Endothelial cell of umbilical vein (primary cell): ENCODE measurements around the gene TOM1L2. TPM values are rescaled to one million over a fixed set of nuclear protein-coding genes. Genes with fewer than 3 reads are reported as not detected.

Source experiments
- BruUV-seq: library from RNA; stranded (reverse); fragments of 400-500 nt; replicated peaks from 2 replicates; lab custom pipeline; 2021; lab: Mats Ljungman, UMichigan
- CTCF ChIA-PET: fragments of 300-600, 350-600 bp; sonication (Branson Sonifier 250); formaldehyde crosslinking; loops from one replicate; lab custom pipeline; 2021; ENCODE audit warnings: antibody characterized with exemption, inconsistent platforms; lab: Charles Lee
- POLR2A ChIA-PET: fragments of 300-600, 350-600 bp; sonication (Branson Sonifier 250); formaldehyde crosslinking; loops from one replicate; lab custom pipeline; 2021; ENCODE audit warnings: antibody characterized with exemption, inconsistent platforms; lab: Charles Lee
- DNase-seq: peaks from one replicate; pipeline ENCODE4 v3.0.0-alpha.2; 2011; ENCODE audit warnings: low read depth, low spot score
- FAIRE-seq: peaks from 2 replicates; lab custom pipeline; 2011; peaks lifted over from hg19 to GRCh38; lab: Jason Lieb, UNC
- H2AFZ ChIP-seq: 2 replicates; pipeline ENCODE4 v1.6.0; 2012; ENCODE audit warnings: low read depth, low read length, control low read depth, inconsistent platforms
- H3K27ac ChIP-seq: 2 replicates; pipeline ENCODE4 v1.5.1; 2011; ENCODE audit warnings: low read depth, mild to moderate bottlenecking, control low read depth, low read length, moderate library complexity; ENCODE audit not compliant: insufficient read depth
- H3K27me3 ChIP-seq, 2 experiments: 2 replicates each; pipeline versions ENCODE4 v1.6.0 to v1.6.1; 2011; ENCODE audit warnings: low read length in 2 of 2, mixed read lengths in 1 of 2; ENCODE audit not compliant: control insufficient read depth in 2 of 2, insufficient read depth in 2 of 2
- H3K36me3 ChIP-seq, 2 experiments: 2 replicates in 1 of 2; 3 replicates in 1 of 2; pipeline ENCODE4 v1.5.1; 2011; ENCODE audit warnings: low read length in 2 of 2, mild to moderate bottlenecking in 1 of 2, moderate library complexity in 1 of 2; ENCODE audit not compliant: control insufficient read depth in 2 of 2, insufficient read depth in 2 of 2; ENCODE audit errors: extremely low read depth in 1 of 2
- H3K4me1 ChIP-seq: 3 replicates; pipeline ENCODE4 v1.5.1; 2011; ENCODE audit warnings: mild to moderate bottlenecking, low read length; ENCODE audit not compliant: control insufficient read depth, insufficient read depth; ENCODE audit errors: extremely low read depth
- H3K4me2 ChIP-seq: 2 replicates; pipeline ENCODE4 v1.6.1; 2011; ENCODE audit warnings: low read length, control low read depth, mixed read lengths; ENCODE audit not compliant: insufficient read depth
- H3K4me3 ChIP-seq, 3 experiments: fragments of 200-600 bp in 1 of 3; sonication (generic), shearing (Covaris generic) in 1 of 3; replicated peaks in 1 of 3; 2 replicates each; pipeline ENCODE4 v1.5.1; 2011 to 2016; ENCODE audit warnings: control low read depth in 3 of 3, low read length in 3 of 3, mild to moderate bottlenecking in 2 of 3, inconsistent platforms in 1 of 3, low read depth in 1 of 3, moderate library complexity in 1 of 3; ENCODE audit not compliant: insufficient read depth in 1 of 3
- H3K79me2 ChIP-seq: 2 replicates; pipeline ENCODE4 v1.6.0; 2012; ENCODE audit warnings: low read length, inconsistent platforms; ENCODE audit not compliant: control insufficient read depth, insufficient read depth
- H3K9ac ChIP-seq: replicated peaks from 2 replicates; pipeline ENCODE3; 2011; ENCODE audit warnings: low read length, control low read depth; ENCODE audit not compliant: insufficient read depth; ENCODE audit errors: extremely low read depth
- H3K9me1 ChIP-seq: replicated peaks from 3 replicates; pipeline ENCODE4 v1.6.0; 2011; ENCODE audit warnings: mild to moderate bottlenecking, low read length; ENCODE audit not compliant: control insufficient read depth, insufficient read depth; ENCODE audit errors: extremely low read depth
- H3K9me3 ChIP-seq: replicated peaks from 2 replicates; pipeline ENCODE4 v1.5.1; 2012; ENCODE audit warnings: low read length, inconsistent platforms; ENCODE audit not compliant: control insufficient read depth, insufficient read depth
- H4K20me1 ChIP-seq: replicated peaks from 2 replicates; pipeline ENCODE3; 2011; ENCODE audit warnings: mild to moderate bottlenecking, low read length; ENCODE audit not compliant: control insufficient read depth, insufficient read depth; ENCODE audit errors: extremely low read depth
- EZH2 ChIP-seq: IDR thresholded peaks from 2 replicates; pipeline ENCODE4 v1.6.1; 2012; ENCODE audit warnings: borderline replicate concordance, low read depth, mild to moderate bottlenecking, moderate library complexity, low read length, inconsistent platforms; ENCODE audit not compliant: severe bottlenecking
- FOS ChIP-seq: IDR thresholded peaks from 2 replicates; pipeline ENCODE4 v1.6.1; 2011; ENCODE audit warnings: mild to moderate bottlenecking, low read length, moderate library complexity, borderline replicate concordance; ENCODE audit not compliant: insufficient read depth
- GATA2 ChIP-seq: IDR thresholded peaks from 2 replicates; pipeline ENCODE4 v1.7.0; 2011; ENCODE audit warnings: low read depth, mild to moderate bottlenecking, moderate library complexity, mixed read lengths, low read length; ENCODE audit not compliant: insufficient read length, insufficient read depth
- JUN ChIP-seq: IDR thresholded peaks from 2 replicates; pipeline ENCODE4 v1.6.1; 2011; ENCODE audit warnings: borderline replicate concordance, low read depth; ENCODE audit not compliant: insufficient read length, insufficient read depth
- MAX ChIP-seq: IDR thresholded peaks from 2 replicates; pipeline ENCODE4 v1.6.1; 2011; ENCODE audit not compliant: insufficient read depth, insufficient read length
- MYC ChIP-seq: IDR thresholded peaks from one replicate; pipeline ENCODE4 v1.6.1; 2011; ENCODE audit warnings: mild to moderate bottlenecking, low read depth, low read length
- POLR2A ChIP-seq: IDR thresholded peaks from 2 replicates; pipeline ENCODE4 v1.6.1; 2012; ENCODE audit warnings: low read depth, mild to moderate bottlenecking, control low read depth, low read length
- POLR2AphosphoS5 ChIP-seq: IDR thresholded peaks from 2 replicates; pipeline ENCODE4 v1.6.1; 2012; ENCODE audit warnings: low read depth, mild to moderate bottlenecking, control low read depth, low read length, moderate library complexity; ENCODE audit not compliant: insufficient read depth
- dilution Hi-C: fragments of 300-500 bp; cut with MboI; formaldehyde crosslinking; loops from one replicate; pipeline ENCODE4 v1.15.0; 2019; ENCODE audit warnings: low sequenced_read_pairs; ENCODE audit not compliant: extremely low pct_ligation_motif_present
- intact Hi-C: fragments of 100-400 bp; cut with micrococcal nuclease; formaldehyde crosslinking; loops from one replicate; pipeline ENCODE4 v1.10.0; 2022
- polyA plus RNA-seq, 4 experiments: library from polyadenylated mRNA; depleted of rRNA in 3 of 4; stranded (reverse) in 3 of 4; unstranded in 1 of 4; fragments of >200 nt; gene quantifications; 2 replicates each; pipeline versions ENCODE4 v1.2.1 to v1.2.3, GENCODE V29; 2011 to 2012; ENCODE audit warnings: missing spikeins in 1 of 4
- total RNA-seq: library from RNA; stranded (reverse); gene quantifications from 2 replicates; pipeline ENCODE4 v1.2.3, GENCODE V29; 2021
- TF ChIP-seq, protein P1 (sequence below), 2 donors: IDR thresholded peaks; 1 replicate in 1 of 2; 2 replicates in 1 of 2; pipeline ENCODE4 v1.5.1; 2011; ENCODE audit warnings: low read length in 2 of 2, mild to moderate bottlenecking in 2 of 2, moderate library complexity in 2 of 2, control low read depth in 1 of 2, inconsistent platforms in 1 of 2, low read depth in 1 of 2; ENCODE audit not compliant: insufficient read depth in 1 of 2; ENCODE audit errors: extremely low read depth in 1 of 2

TOM1L2 gene
- total and polyA plus RNA-seq, 2 donors (not counting 3 experiments of a cell fraction or from before 2014, with no cell fraction given): 31.7 to 37.6 TPM

DNA sequence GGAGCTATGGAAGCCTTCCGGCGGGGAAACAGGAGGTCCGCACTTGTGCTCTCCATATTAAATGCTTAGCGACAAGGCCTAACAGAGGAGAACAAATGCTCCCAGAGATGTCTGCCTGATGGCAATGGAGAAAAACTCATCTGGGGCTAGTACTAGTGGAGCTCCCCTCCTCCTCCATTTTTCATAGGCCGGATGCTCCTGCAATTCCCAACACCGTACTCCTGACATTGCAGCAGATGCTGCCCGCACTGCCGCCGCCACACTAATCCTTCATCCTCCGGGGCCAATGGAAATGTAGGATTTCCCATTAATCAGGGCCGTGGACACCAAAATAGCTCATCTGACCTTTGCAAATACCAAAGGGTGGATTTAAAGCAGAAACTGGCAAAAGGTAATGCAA, 27.5 kb downstream of the TOM1L2 start:
- no peak overlapping the region for H3K4me3 ChIP-seq
- ChIA-PET POLR2A (no interaction called here), CTCF (interaction anchor here (1.5 to 2.4 kb wide), 3 partner anchors 14 to 28 kb away, joined by 5 to 14 read pairs (median 5); partner anchors contain the start of genes DRC3 and TOM1L2)
- no peaks in the 10 kb centered on the region for H3K27me3 ChIP-seq
- DNase-seq: no peak
- H2AFZ ChIP-seq: no peak overlapping the region
- H3K27ac ChIP-seq: no peak overlapping the region
- H3K79me2 ChIP-seq: peaks cover 6% of the 10 kb centered on the region
- H3K9me3 ChIP-seq: no peaks in the 10 kb centered on the region
- peaks cover 43% of the 10 kb centered on the region for H3K4me1 ChIP-seq
- intact Hi-C loops (no loop called here), dilution Hi-C loops (no loop called here)
- no peak for FAIRE-seq
- BruUV-seq: no TSS peak
- H3K4me2 ChIP-seq: no peak overlapping the region
- H4K20me1 ChIP-seq: no peaks in the 10 kb centered on the region
- no peaks in the 10 kb centered on the region for H3K9me1 ChIP-seq
- no peak for TF ChIP-seq POLR2AphosphoS5
- no peak for TF ChIP-seq JUN
- no peak for TF ChIP-seq POLR2A
- no peak for TF ChIP-seq MAX
- no peak for TF ChIP-seq EZH2
- TF ChIP-seq, protein P1, sequence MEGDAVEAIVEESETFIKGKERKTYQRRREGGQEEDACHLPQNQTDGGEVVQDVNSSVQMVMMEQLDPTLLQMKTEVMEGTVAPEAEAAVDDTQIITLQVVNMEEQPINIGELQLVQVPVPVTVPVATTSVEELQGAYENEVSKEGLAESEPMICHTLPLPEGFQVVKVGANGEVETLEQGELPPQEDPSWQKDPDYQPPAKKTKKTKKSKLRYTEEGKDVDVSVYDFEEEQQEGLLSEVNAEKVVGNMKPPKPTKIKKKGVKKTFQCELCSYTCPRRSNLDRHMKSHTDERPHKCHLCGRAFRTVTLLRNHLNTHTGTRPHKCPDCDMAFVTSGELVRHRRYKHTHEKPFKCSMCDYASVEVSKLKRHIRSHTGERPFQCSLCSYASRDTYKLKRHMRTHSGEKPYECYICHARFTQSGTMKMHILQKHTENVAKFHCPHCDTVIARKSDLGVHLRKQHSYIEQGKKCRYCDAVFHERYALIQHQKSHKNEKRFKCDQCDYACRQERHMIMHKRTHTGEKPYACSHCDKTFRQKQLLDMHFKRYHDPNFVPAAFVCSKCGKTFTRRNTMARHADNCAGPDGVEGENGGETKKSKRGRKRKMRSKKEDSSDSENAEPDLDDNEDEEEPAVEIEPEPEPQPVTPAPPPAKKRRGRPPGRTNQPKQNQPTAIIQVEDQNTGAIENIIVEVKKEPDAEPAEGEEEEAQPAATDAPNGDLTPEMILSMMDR (IDR thresholded peaks at IDR 0.05; ENCODE audit: extremely low read depth in 1 of 2, insufficient read depth in 1 of 2, low read depth in 1 of 2, low read length in 2 of 2): no peak
- no peak for TF ChIP-seq FOS
- TF ChIP-seq MYC: no peak
- no peak for TF ChIP-seq GATA2
- no peak overlapping the region for H3K9ac ChIP-seq
- H3K36me3 ChIP-seq: no peaks in the 10 kb centered on the region
